Activated B cell treated with CpG ODN at 0.5 μM for 24 hours (primary cell): ENCODE results near the gene OR7E24. TPM values are rescaled to one million over a fixed set of nuclear protein-coding genes. Genes with fewer than 3 reads are reported as not detected.

Experiments
- ATAC-seq: fragments of 200-7000 bp; cut with Tn5 transposase; one replicate; pipeline ENCODE4 v1.10.0; 2021; ENCODE audit warnings: low read depth, mild to moderate bottlenecking, moderate library complexity
- CTCF ChIA-PET: fragments of 350-600 bp; sonication (Branson Sonifier 250); formaldehyde crosslinking; loops from one replicate; lab custom pipeline; 2021; ENCODE audit warnings: antibody characterized with exemption; lab: Charles Lee
- POLR2A ChIA-PET: fragments of 350-600 bp; sonication (Branson Sonifier 250); formaldehyde crosslinking; loops from one replicate; lab custom pipeline; 2021; ENCODE audit warnings: antibody characterized with exemption; lab: Charles Lee
- DNase-seq: peaks from one replicate; pipeline ENCODE4 v3.0.0; 2022
- H3K27ac Mint-ChIP-seq: one replicate; pipeline ENCODE4 v1.8.0; 2020; ENCODE audit warnings: mixed read lengths
- H3K27me3 Mint-ChIP-seq: one replicate; pipeline ENCODE4 v1.8.0; 2021; ENCODE audit warnings: mixed read lengths
- H3K36me3 Mint-ChIP-seq: one replicate; pipeline ENCODE4 v1.8.0; 2021; ENCODE audit warnings: low read depth, mixed read lengths
- H3K4me1 Mint-ChIP-seq: one replicate; pipeline ENCODE4 v1.8.0; 2021; ENCODE audit warnings: mixed read lengths
- H3K4me3 Mint-ChIP-seq: one replicate; pipeline ENCODE4 v1.8.0; 2020; ENCODE audit warnings: mild to moderate bottlenecking, mixed read lengths
- H3K9me3 Mint-ChIP-seq: one replicate; pipeline ENCODE4 v1.8.0; 2020; ENCODE audit warnings: mixed read lengths
- CTCF ChIP-seq: fragments of 200-600 bp; IDR thresholded peaks from one replicate; pipeline ENCODE4 v1.8.0; 2022; ENCODE audit warnings: antibody characterized with exemption, mild to moderate bottlenecking
- intact Hi-C: fragments of 100-400 bp; cut with micrococcal nuclease; formaldehyde crosslinking; loops from one replicate; pipeline ENCODE4 v1.15.1; 2024
- total RNA-seq: library from RNA; stranded (reverse); gene quantifications from 2 replicates; pipeline ENCODE4 v1.2.3, GENCODE V29; 2022

The OR7E24 gene
- total RNA-seq, 1 donor from 2014 or later = not detected

- Mint-ChIP-seq H3K9me3 (peaks cover 38% of the 10 kb centered on the region), H3K27me3 (no peaks in the 10 kb centered on the region), H3K4me1 (no peaks in the 10 kb centered on the region), H3K36me3 (peaks cover 51% of the 10 kb centered on the region), H3K27ac (no peak overlapping the region), H3K4me3 (no peak overlapping the region)
- intact Hi-C loops = no loop called here
- TF ChIP-seq CTCF = no peak
- DNase-seq = no peak
- no peak for ATAC-seq
- CTCF ChIA-PET = no interaction called here
- POLR2A ChIA-PET = no interaction called here
Observed at GRCh38 chr19:9289231-9289884, 38.6 kb downstream of the OR7E24 start.

GRCh38 chr19:9295411-9295849 lies 44.7 kb downstream of the OR7E24 start:
- no peak overlapping the region for H3K27ac Mint-ChIP-seq
- ChIA-PET POLR2A (no interaction called here), CTCF (no interaction called here)
- DNase-seq (no peak), ATAC-seq (no peak)
- no peak for TF ChIP-seq CTCF
- no peaks in the 10 kb centered on the region for H3K27me3 Mint-ChIP-seq
- no peak overlapping the region for H3K4me3 Mint-ChIP-seq
- peaks cover 46% of the 10 kb centered on the region for H3K9me3 Mint-ChIP-seq
- intact Hi-C loops = no loop called here
- no peaks in the 10 kb centered on the region for H3K4me1 Mint-ChIP-seq
- peaks cover 81% of the 10 kb centered on the region for H3K36me3 Mint-ChIP-seq

GRCh38 chr19:9296336-9296735 lies 45.6 kb downstream of the OR7E24 start:
- POLR2A ChIA-PET = no interaction called here
- Mint-ChIP-seq H3K36me3 (peaks cover 84% of the 10 kb centered on the region), H3K27ac (no peak overlapping the region), H3K9me3 (peaks cover 50% of the 10 kb centered on the region), H3K27me3 (no peaks in the 10 kb centered on the region), H3K4me1 (no peaks in the 10 kb centered on the region), H3K4me3 (no peak overlapping the region)
- no peak for TF ChIP-seq CTCF
- DNase-seq = no peak
- no peak for ATAC-seq
- CTCF ChIA-PET = no interaction called here
- intact Hi-C loops = no loop called here

Other genes starting within 250 kb of the OR7E24 start
- gene MUC16, start 240.5 kb upstream of the OR7E24 start, total RNA-seq = 0.15 and 0.16 TPM in 2 replicates
- not detected in 2 replicates for gene OR1M1, start 163.9 kb upstream of the OR7E24 start, total RNA-seq
- gene OR7G2, start 143.5 kb upstream of the OR7E24 start, total RNA-seq = not detected in 2 replicates
- not detected in 2 replicates for gene OR7G1, start 135.2 kb upstream of the OR7E24 start, total RNA-seq
- gene OR7G3, start 124.0 kb upstream of the OR7E24 start, total RNA-seq = not detected in 2 replicates
- 64.4 and 65.8 TPM in 2 replicates for gene ZNF317, start 110.5 kb upstream of the OR7E24 start, total RNA-seq
- not detected in 2 replicates for gene OR7D2, start 72.0 kb upstream of the OR7E24 start, total RNA-seq
- gene OR7D4, start 31.3 kb upstream of the OR7E24 start, total RNA-seq = not detected in 2 replicates
- 10.3 and 11.7 TPM in 2 replicates for gene ZNF699, start 58.9 kb downstream of the OR7E24 start, total RNA-seq
- 22.0 and 22.8 TPM in 2 replicates for gene ZNF559, start 73.2 kb downstream of the OR7E24 start, total RNA-seq
- gene ZNF177, start 112.1 kb downstream of the OR7E24 start, total RNA-seq = 1.3 and 1.4 TPM in 2 replicates
- gene ZNF266, start 184.6 kb downstream of the OR7E24 start, total RNA-seq = 43.7 and 50.3 TPM in 2 replicates
- 0.15 TPM in 1 of 2 replicates, not detected in the other for gene ZNF560, start 247.7 kb downstream of the OR7E24 start, total RNA-seq